Fibroblast of pulmonary artery (primary cell): ENCODE results near the gene LRRN1.

Experiments used
- DNase-seq: peaks from one replicate; pipeline ENCODE4 v3.0.0-alpha.2; 2010; ENCODE audit warnings: low read depth
- H3K4me3 ChIP-seq: replicated peaks from 2 replicates; pipeline ENCODE4 v1.5.1; 2011; ENCODE audit warnings: low read depth, mild to moderate bottlenecking, control low read depth, low read length, moderate library complexity
- TF ChIP-seq, protein P1 (sequence below): IDR thresholded peaks from 2 replicates; pipeline ENCODE4 v1.5.1; 2011; ENCODE audit warnings: mild to moderate bottlenecking, control low read depth, low read length, inconsistent platforms; ENCODE audit errors: missing control alignments

Gene LRRN1

DNA sequence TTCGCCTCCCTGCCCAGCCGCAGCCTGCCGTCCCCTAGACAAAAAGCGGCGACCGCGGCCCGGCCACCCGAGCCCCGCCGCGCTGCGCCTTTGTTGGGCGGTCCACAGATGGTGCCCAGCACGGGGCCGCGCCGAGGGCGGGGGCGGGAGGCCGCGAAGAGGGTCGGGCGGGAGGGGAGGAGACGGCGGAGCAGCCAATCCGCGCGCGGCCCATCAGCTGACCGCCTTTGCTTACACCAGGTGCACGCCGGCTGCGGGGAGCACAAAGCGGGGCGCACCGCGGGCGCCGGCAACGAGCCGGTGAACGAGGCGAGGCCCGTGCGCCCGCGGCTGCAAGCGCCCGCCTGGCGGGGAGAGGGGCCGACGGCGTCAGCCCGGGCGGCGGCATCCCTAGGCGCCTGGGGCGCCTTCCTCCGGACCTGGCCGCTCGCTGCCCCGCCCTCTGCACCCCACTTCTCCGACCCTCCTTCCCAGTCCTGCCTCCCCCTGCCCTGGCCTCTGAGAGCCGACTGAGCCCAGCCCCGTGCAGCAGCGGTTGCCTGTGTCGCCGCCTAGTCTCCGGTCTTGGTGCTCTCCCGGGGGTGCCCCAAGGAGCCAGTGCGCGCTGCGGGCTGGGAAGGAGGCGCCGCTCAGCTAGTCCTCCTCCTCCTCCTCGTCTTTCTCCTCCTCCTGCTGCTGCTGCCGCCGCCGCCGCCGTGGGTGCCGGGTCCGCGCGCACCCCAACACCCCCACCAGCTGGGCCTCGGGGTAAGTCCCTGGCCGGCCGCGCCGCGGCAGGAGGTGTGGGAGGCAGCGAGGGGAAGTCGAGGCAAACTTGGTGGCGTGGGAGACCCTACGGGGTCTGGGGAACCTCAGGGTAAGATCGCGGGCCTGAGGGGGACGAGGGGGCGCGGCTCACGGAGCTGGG, at the start of gene LRRN1:
TSS of gene LRRN1 (plus strand) at position 259 of the 907 bp plus-strand sequence. CDS start 45,211 bp downstream, outside the sequence.
- TF ChIP-seq, protein P1, sequence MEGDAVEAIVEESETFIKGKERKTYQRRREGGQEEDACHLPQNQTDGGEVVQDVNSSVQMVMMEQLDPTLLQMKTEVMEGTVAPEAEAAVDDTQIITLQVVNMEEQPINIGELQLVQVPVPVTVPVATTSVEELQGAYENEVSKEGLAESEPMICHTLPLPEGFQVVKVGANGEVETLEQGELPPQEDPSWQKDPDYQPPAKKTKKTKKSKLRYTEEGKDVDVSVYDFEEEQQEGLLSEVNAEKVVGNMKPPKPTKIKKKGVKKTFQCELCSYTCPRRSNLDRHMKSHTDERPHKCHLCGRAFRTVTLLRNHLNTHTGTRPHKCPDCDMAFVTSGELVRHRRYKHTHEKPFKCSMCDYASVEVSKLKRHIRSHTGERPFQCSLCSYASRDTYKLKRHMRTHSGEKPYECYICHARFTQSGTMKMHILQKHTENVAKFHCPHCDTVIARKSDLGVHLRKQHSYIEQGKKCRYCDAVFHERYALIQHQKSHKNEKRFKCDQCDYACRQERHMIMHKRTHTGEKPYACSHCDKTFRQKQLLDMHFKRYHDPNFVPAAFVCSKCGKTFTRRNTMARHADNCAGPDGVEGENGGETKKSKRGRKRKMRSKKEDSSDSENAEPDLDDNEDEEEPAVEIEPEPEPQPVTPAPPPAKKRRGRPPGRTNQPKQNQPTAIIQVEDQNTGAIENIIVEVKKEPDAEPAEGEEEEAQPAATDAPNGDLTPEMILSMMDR: no peak
- DNase-seq: no peak
- no peak within 1 kb of the TSS for H3K4me3 ChIP-seq

DNA sequence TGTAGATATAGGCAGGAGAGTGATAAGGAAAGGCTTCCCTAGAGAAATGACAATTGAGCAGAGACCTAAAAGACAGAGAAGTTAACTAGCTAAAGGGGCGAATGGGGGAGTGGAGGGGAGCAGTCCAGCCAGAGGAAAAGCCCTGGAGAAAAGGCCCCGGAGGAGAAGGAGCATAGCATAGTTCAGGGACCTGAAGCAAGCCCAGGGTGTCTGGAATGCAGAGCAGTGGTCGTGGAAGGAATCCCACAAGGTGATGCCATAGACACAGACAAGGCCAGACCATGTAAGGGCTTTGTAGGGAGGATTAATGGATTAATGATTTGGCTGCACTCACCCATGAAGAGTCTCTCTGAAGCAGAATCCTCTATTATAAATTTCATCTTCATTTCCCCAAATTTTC, 45.8 kb upstream of the LRRN1 start:
- DNase-seq: no peak
- no peak overlapping the region for H3K4me3 ChIP-seq
- TF ChIP-seq, protein P1: no peak

DNA sequence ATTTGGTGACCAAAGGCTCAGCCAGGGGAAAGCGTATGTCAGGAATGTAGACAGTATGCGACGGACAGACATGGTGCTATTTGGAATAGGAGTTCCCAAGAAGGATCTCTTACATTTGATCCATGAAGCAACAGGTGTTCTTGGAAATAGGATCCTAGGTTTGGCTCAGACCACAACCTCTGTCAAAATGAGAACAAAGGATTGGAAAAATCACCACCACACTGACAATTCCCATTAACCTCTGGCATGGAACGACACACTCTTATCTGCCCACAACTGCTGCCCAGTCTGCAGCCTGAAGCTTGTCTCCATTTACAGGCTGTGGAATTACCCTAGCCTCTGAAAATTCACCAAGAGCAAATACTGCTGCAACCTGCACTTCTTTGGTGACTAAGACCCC, 33.6 kb upstream of the LRRN1 start:
- H3K4me3 ChIP-seq: no peak overlapping the region
- TF ChIP-seq, protein P1: no peak

GRCh38 chr3:3766140-3766539, 33.1 kb upstream of the LRRN1 start:
- H3K4me3 ChIP-seq: no peak overlapping the region
- TF ChIP-seq, protein P1: no peak
- no peak for DNase-seq

More for the DNA sequence above, 33.6 kb upstream of the LRRN1 start:
- DNase-seq: no peak

GRCh38 chr3:3771094-3771493, 28.1 kb upstream of the LRRN1 start:
- H3K4me3 ChIP-seq: no peak overlapping the region
- TF ChIP-seq, protein P1: no peak
- no peak for DNase-seq

- TF ChIP-seq, protein P1: no peak
- DNase-seq: no peak
- H3K4me3 ChIP-seq: no peak overlapping the region
Measured at GRCh38 chr3:3771567-3771966, 27.7 kb upstream of the LRRN1 start.
